CD4-positive, CD25-positive, alpha-beta regulatory T cell (primary cell): ENCODE results near the gene LHFPL2. TPM values are rescaled to one million over a fixed set of nuclear protein-coding genes. Genes with fewer than 3 reads are reported as not detected.

Experiments used
- ATAC-seq, 2 donors: fragments of 150-1000 bp; cut with Tn5 transposase; one replicate each; pipeline ENCODE4 v1.10.0; 2021; ENCODE audit warnings: low read depth in 2 of 2, moderate number of reproducible peaks in 2 of 2, moderate library complexity in 1 of 2
- DNase-seq, 3 donors: peaks; one replicate each; pipeline versions ENCODE4 v3.0.0 to v3.0.0-alpha.2; 2012 to 2022; ENCODE audit warnings: mixed read lengths in 1 of 3
- H3K27ac ChIP-seq: one replicate; pipeline ENCODE4 v1.7.0; 2013; ENCODE audit warnings: mild to moderate bottlenecking, low read length; ENCODE audit not compliant: insufficient read depth, poor library complexity, severe bottlenecking
- H3K27me3 ChIP-seq: one replicate; pipeline ENCODE4 v1.7.0; 2013; ENCODE audit warnings: low read length; ENCODE audit not compliant: control insufficient read depth, insufficient read depth
- H3K36me3 ChIP-seq: one replicate; pipeline ENCODE4 v1.7.0; 2013; ENCODE audit warnings: mild to moderate bottlenecking, low read length, moderate library complexity; ENCODE audit not compliant: control insufficient read depth, insufficient read depth
- H3K4me1 ChIP-seq: 2 replicates; pipeline ENCODE4 v1.7.0; 2013; ENCODE audit warnings: mild to moderate bottlenecking, low read length; ENCODE audit not compliant: insufficient read depth, control insufficient read depth, poor library complexity, severe bottlenecking
- H3K4me3 ChIP-seq: one replicate; pipeline ENCODE4 v1.7.0; 2013; ENCODE audit warnings: low read depth, mild to moderate bottlenecking, low read length, moderate library complexity
- H3K9me3 ChIP-seq, 2 experiments: 1 replicate in 1 of 2; 2 replicates in 1 of 2; pipeline ENCODE4 v1.7.0; 2013; ENCODE audit warnings: low read length in 2 of 2, mild to moderate bottlenecking in 1 of 2, moderate library complexity in 1 of 2; ENCODE audit not compliant: control insufficient read depth in 2 of 2
- H3K27ac Mint-ChIP-seq, 3 donors: one replicate each; pipeline ENCODE4 v1.8.0; 2020 to 2022; ENCODE audit warnings: mild to moderate bottlenecking in 3 of 3, mixed read lengths in 3 of 3, moderate library complexity in 2 of 3
- H3K27me3 Mint-ChIP-seq: one replicate; pipeline ENCODE4 v1.8.0; 2022; ENCODE audit warnings: mild to moderate bottlenecking, mixed read lengths
- H3K36me3 Mint-ChIP-seq: one replicate; pipeline ENCODE4 v1.8.0; 2020; ENCODE audit warnings: mixed read lengths
- H3K4me1 Mint-ChIP-seq, 4 donors: one replicate each; pipeline ENCODE4 v1.8.0; 2020 to 2022; ENCODE audit warnings: mixed read lengths in 4 of 4, mild to moderate bottlenecking in 1 of 4
- H3K4me3 Mint-ChIP-seq, 4 donors: one replicate each; pipeline ENCODE4 v1.8.0; 2020 to 2022; ENCODE audit warnings: mild to moderate bottlenecking in 4 of 4, mixed read lengths in 4 of 4, moderate library complexity in 3 of 4
- H3K9me3 Mint-ChIP-seq, 7 donors: one replicate each; pipeline ENCODE4 v1.8.0; 2020 to 2022; ENCODE audit warnings: mixed read lengths in 7 of 7, mild to moderate bottlenecking in 3 of 7, moderate library complexity in 2 of 7
- polyA plus RNA-seq, 4 donors: library from polyadenylated mRNA; unstranded; fragments of 300-500 nt; fragmentation: Illumina TruSeq; gene quantifications; one replicate each; pipeline ENCODE4 v1.2.3, GENCODE V29; 2021
- total RNA-seq: library from RNA; stranded (reverse); gene quantifications from one replicate; pipeline ENCODE4 v1.2.3, GENCODE V29; 2022

The LHFPL2 gene
- total and polyA plus RNA-seq, 5 donors from 2014 or later = 0.11 to 0.47 (median 0.32) TPM

DNA sequence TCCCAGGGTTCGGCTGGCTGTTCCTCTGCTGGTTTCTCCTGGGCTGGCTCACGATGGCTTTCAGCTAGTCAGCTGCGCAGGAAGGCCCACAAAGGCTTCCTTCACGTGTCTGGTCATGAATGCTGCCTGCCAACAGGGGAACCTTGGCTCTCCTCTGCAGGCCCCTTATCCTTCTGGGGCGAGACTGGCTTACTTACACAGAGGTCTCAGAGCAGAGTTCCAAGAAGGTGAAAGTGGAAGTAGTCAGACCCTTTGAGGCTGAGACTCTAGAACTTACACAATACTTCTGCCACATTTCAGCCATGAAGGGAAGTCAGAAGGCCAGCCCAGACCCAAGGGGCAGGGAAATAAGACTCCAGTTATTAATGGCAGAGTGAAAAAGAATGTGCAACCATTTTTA, 99.5 kb downstream of the LHFPL2 start:
- Mint-ChIP-seq H3K9me3 (peaks cover 0 to 2% (median 0%) of the 10 kb centered on the region in 7 donors), H3K4me1 (peaks cover 0 to 3% (median 0%) of the 10 kb centered on the region in 4 donors), H3K4me3 (no peak overlapping the region), H3K36me3 (no peaks in the 10 kb centered on the region), H3K27me3 (peaks cover 6% of the 10 kb centered on the region), H3K27ac (no peak overlapping the region)
- ATAC-seq = no peak
- Histone ChIP-seq H3K4me3 (no peak overlapping the region), H3K36me3 (no peaks in the 10 kb centered on the region), H3K9me3 (no peaks in the 10 kb centered on the region), H3K27me3 (peaks cover 3% of the 10 kb centered on the region), H3K27ac (no peak overlapping the region), H3K4me1 (no peaks in the 10 kb centered on the region)
- DNase-seq = no peak

- H3K9me3 ChIP-seq = no peaks in the 10 kb centered on the region
- ATAC-seq (no peak), DNase-seq (no peak)
- Mint-ChIP-seq H3K4me3 (no peak overlapping the region), H3K4me1 (peaks cover 0 to under 1% (median 0%) of the 10 kb centered on the region in 4 donors), H3K27ac (no peak overlapping the region), H3K27me3 (peaks cover 6% of the 10 kb centered on the region), H3K9me3 (no peaks in the 10 kb centered on the region), H3K36me3 (no peaks in the 10 kb centered on the region)
- H3K36me3 ChIP-seq = no peaks in the 10 kb centered on the region
- H3K27ac ChIP-seq = no peak overlapping the region
- H3K4me1 ChIP-seq = no peaks in the 10 kb centered on the region
- H3K27me3 ChIP-seq = peaks cover 3% of the 10 kb centered on the region
- H3K4me3 ChIP-seq = no peak overlapping the region
Observed at GRCh38 chr5:78547731-78548615, 100.6 kb downstream of the LHFPL2 start.

- no peak overlapping the region for H3K4me3 Mint-ChIP-seq
- H3K36me3 Mint-ChIP-seq = no peaks in the 10 kb centered on the region
- H3K9me3 ChIP-seq = no peaks in the 10 kb centered on the region
- no peak for DNase-seq
- H3K27me3 ChIP-seq = peaks cover 3% of the 10 kb centered on the region
- H3K4me3 ChIP-seq = no peak overlapping the region
- H3K27ac Mint-ChIP-seq = no peak overlapping the region
- H3K27me3 Mint-ChIP-seq = peaks cover 6% of the 10 kb centered on the region
- H3K9me3 Mint-ChIP-seq = no peaks in the 10 kb centered on the region
- ATAC-seq = no peak
- no peak overlapping the region for H3K27ac ChIP-seq
- no peaks in the 10 kb centered on the region for H3K4me1 ChIP-seq
- H3K4me1 Mint-ChIP-seq = no peaks in the 10 kb centered on the region
- no peaks in the 10 kb centered on the region for H3K36me3 ChIP-seq
Observed at GRCh38 chr5:78547183-78547582, 101.4 kb downstream of the LHFPL2 start.

- Mint-ChIP-seq H3K27ac (no peak overlapping the region), H3K9me3 (no peaks in the 10 kb centered on the region), H3K27me3 (peaks cover 6% of the 10 kb centered on the region), H3K4me1 (no peaks in the 10 kb centered on the region), H3K4me3 (no peak overlapping the region), H3K36me3 (no peaks in the 10 kb centered on the region)
- Histone ChIP-seq H3K4me3 (no peak overlapping the region), H3K36me3 (no peaks in the 10 kb centered on the region), H3K27ac (no peak overlapping the region), H3K27me3 (peaks cover 3% of the 10 kb centered on the region), H3K4me1 (no peaks in the 10 kb centered on the region), H3K9me3 (no peaks in the 10 kb centered on the region)
- DNase-seq = no peak
- no peak for ATAC-seq
Observed at GRCh38 chr5:78546276-78546996, 102.1 kb downstream of the LHFPL2 start.

DNA sequence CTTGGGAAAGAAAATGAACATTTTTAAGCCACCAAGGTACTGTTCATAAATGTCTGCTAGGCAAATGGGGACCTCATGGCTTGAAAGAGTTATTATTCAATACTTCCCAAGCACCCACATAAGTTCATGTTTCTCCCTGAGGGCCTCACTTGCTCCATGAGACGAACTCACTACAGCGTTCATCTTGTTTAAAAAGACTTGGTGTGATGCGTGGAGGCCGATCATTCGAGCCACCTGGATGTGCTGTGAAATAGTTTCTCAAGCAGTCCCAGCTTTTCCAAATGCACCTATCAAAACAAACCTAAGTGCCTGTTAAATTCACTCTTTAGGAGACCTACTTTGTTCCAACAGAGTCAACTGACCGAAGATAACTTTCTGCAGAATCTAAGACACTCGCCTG, 103.2 kb downstream of the LHFPL2 start:
- H3K4me1 ChIP-seq = no peaks in the 10 kb centered on the region
- H3K27me3 ChIP-seq = peaks cover 3% of the 10 kb centered on the region
- no peaks in the 10 kb centered on the region for H3K9me3 ChIP-seq
- Mint-ChIP-seq H3K27me3 (peaks cover 6% of the 10 kb centered on the region), H3K4me3 (no peak overlapping the region), H3K36me3 (no peaks in the 10 kb centered on the region), H3K4me1 (no peaks in the 10 kb centered on the region), H3K27ac (no peak overlapping the region), H3K9me3 (no peaks in the 10 kb centered on the region)
- no peaks in the 10 kb centered on the region for H3K36me3 ChIP-seq
- DNase-seq (no peak), ATAC-seq (no peak)
- no peak overlapping the region for H3K27ac ChIP-seq
- H3K4me3 ChIP-seq = no peak overlapping the region

- Mint-ChIP-seq H3K4me3 (no peak overlapping the region), H3K9me3 (no peaks in the 10 kb centered on the region), H3K27ac (peak overlapping the region in 1 of 3 donors; percentile 79), H3K36me3 (no peaks in the 10 kb centered on the region), H3K27me3 (peaks cover 10% of the 10 kb centered on the region), H3K4me1 (no peaks in the 10 kb centered on the region)
- Histone ChIP-seq H3K9me3 (no peaks in the 10 kb centered on the region), H3K4me3 (no peak overlapping the region), H3K4me1 (no peaks in the 10 kb centered on the region), H3K27me3 (peaks cover 3% of the 10 kb centered on the region), H3K27ac (no peak overlapping the region), H3K36me3 (no peaks in the 10 kb centered on the region)
- peak in 1 of 3 donors; percentile 17 for DNase-seq
- ATAC-seq = no peak
Observed at GRCh38 chr5:78544561-78545201, 103.9 kb downstream of the LHFPL2 start.

GRCh38 chr5:78543916-78544315, 104.7 kb downstream of the LHFPL2 start:
- Histone ChIP-seq H3K4me1 (no peaks in the 10 kb centered on the region), H3K4me3 (no peak overlapping the region), H3K27ac (no peak overlapping the region), H3K36me3 (no peaks in the 10 kb centered on the region), H3K9me3 (no peaks in the 10 kb centered on the region), H3K27me3 (peaks cover 3% of the 10 kb centered on the region)
- Mint-ChIP-seq H3K9me3 (no peaks in the 10 kb centered on the region), H3K4me3 (no peak overlapping the region), H3K27me3 (peaks cover 10% of the 10 kb centered on the region), H3K4me1 (no peaks in the 10 kb centered on the region), H3K36me3 (no peaks in the 10 kb centered on the region), H3K27ac (peak overlapping the region in 1 of 3 donors; percentile 69)
- no peak for DNase-seq
- no peak for ATAC-seq
